Hepatic stellate cell (primary cell): Measurements from ENCODE around the gene MAP3K15.
"Not testable (repeated sequence)": the region's sequence is repeated elsewhere in the genome, so short reads cannot be mapped to it uniquely, and the experiment has no call there.

ENCODE experiments used
- DNase-seq: peaks from one replicate; pipeline ENCODE4 v3.0.0; 2011; ENCODE audit warnings: low spot score

The MAP3K15 gene

DNA sequence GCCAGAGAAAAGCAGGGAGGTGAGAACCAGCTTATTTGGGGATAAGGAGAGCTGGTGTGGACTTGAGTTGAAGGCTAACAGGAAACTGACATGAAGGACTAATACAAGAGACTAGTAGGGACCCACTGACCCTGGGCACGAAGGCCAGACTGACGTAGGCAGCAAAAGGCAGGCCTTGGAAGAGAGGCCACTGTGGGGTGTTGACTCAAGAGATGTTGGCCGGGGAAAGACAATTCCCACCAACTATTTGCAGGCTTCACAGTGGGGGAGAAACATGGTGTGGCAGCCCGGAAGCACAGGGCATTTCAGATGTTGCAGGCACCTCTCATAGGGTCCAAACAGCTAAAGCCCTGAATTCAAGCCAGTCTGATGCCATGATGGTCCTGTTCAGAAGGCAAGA lies 24.4 kb upstream of the MAP3K15 start:
- DNase-seq, result no peak

DNA sequence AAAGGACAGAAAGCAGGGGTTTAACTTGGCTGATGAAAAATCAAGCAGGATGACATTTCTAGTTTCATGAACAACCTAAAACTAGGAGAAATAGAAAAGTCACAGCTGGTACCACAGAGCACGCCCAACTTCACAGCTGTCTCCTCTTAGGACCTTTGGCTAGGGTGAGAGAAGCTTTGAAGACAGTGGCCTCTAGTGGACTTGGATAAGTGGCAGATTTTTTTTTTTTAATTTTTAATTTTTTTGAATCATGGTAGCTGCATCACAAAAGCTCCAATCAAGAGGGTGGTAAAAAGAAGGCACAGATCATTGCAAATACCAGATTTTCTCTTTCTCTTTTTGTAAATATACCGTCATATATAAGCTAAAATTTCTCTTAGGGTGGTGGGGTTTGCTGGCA lies 20.2 kb upstream of the MAP3K15 start:
- DNase-seq, result peak; percentile 46

DNA sequence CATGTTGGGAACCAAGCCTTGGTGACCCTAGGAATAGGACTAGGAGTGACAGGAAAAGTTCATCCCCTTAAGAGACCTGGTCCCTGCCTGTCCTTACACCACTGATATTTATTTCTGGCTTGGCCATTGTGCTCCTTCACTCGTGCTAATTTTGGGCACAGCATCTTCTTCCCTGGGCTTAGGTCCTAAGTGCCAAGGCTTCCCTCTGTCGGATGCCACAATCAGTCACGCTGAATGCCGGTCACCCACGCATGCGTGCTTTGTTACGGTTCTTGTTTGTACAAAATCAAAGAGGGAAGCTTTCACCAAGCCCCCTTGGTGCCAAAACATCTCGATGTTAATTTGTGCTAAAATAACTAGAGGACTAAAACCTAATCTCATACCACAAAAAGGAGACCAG lies 17.4 kb upstream of the MAP3K15 start:
- DNase-seq, result no peak

DNA sequence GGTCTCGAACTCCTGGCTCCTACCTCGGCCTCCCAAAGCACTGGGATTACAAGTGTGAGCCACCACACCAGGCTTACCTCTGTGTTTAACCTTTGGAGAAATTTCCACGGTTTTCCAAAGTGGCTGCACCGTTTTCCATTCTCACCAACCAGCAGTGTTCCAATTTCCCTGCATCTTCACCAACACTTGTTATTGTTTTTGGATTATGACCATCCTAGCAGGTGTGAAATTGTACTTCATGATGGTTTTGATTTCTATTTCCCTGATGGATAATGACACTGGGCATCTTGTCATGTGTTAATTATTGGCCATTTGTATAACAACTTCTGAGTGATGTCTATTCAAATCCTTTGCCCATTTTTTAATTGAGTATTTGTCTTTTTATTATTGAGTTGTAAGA lies 2.7 kb upstream of the MAP3K15 start:
- no peak for DNase-seq

DNA sequence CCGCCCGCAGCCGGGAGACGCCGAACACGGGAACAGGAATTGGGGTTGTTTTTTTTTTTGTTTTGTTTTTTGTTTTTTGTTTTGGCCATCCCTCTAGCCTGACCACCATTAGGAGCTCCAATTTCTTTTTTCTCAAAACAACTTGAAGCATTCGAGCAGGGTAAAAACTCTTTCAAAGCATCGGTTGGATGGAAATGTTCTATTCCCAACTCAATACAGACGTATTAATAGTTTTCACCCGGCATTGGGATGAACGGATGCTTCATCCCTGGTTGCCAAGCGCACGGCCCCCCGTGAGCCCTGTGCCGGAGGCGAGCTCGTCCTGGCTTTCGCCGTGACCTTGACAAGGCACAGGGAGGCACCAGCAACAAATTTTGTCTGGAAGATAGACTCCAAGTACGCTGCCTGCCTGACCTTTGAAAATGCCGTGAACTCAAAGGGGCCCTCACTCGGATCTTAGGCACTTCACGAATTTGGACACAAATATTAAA lies 352 bp upstream of the MAP3K15 start:
- no peak for DNase-seq

DNA sequence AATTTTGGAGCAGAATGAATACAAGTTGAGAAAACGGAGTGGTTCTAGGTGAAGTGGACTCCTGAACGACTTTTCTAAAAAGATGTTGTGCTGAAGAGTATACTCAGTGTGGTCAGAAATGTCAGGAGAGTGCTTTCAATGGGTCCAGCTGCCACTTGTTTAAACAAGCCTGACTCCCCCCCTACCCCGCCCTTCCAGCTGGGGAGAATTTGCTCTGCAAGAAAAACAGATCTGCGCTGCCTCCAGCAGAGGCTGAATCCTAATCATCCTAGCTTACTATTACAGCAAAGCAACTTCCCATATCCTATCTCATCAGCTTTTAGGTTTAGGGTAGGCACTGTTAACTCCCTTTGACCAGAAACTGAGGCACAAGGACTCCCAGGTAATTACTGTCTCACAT lies 1.9 kb downstream of the MAP3K15 start:
- DNase-seq, result no peak

DNA sequence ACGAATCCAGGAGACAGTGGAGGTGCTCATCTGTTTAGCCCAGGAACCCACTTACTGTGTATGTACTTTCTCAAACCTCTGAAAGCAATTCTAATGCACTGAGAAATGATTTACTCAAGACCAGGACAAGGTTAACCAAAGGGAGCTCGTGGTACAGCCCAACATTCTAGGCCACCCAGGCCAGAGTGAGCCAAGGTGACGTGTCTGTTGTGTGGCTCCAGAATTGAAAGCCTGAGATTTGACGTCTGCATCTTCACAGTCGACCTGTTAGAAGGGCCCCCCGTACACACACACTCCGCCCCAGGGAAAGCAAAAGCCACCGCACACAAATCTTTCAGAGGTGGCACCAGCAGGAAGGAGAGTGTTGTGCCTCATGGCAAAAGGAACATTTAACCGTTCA lies 2.3 kb downstream of the MAP3K15 start:
- DNase-seq, result no peak

DNA sequence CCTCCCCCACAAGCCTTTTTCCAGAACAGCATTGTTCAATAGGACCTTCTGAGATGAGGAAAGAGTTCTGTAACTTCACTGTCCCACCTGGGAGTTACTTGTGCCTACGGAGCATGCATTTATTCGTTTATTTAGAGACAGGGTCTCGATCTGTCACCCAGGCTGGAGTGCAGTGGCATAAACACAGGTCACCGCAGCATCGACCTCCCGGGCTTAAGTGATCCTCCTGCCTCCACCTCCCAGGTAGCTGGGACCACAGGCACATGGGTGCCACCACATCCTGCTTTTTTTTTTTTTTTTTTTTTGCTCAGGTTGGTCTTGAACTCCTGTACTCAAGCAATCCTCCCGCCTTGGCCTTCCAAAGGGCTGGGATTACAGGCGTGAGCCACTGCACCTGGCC lies 2.9 kb downstream of the MAP3K15 start:
- no peak for DNase-seq

DNA sequence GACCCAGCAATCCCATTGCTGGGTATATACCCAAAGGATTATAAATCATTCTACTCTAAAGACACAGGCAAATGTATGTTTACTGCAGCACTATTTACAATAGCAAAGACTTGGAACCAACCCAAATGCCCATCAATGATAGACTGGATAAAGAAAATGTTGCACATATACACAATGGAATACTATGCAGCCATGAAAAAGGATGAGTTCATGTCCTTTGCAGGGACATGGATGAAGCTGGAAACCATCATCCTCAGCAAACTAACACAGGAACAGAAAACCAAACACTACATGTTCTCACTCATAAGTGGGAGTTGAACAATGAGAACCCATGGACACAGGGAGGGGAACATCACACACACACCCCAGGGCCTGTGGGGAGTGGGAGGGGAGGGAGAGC lies 3.5 kb downstream of the MAP3K15 start:
- not testable (repeated sequence) for DNase-seq

DNA sequence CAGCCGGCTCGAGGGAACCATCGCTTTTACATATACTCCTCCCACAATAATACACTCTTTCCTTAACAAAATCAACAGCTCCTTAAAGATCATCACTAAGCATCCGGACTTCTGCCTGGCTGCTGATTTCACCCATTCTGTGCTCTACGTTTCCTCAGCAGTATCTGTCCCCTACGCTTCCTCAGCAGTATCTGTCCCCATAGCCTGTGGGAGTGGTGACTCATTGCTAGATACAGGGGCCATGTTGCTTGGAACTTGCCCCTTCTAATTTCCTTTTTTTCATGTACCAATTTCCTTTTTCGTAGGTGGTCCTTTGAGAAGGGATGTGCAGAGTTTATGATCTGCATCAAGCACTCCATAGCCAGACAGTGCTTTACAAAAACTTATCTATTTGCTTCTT lies 18.6 kb downstream of the MAP3K15 start:
- DNase-seq, result no peak

DNA sequence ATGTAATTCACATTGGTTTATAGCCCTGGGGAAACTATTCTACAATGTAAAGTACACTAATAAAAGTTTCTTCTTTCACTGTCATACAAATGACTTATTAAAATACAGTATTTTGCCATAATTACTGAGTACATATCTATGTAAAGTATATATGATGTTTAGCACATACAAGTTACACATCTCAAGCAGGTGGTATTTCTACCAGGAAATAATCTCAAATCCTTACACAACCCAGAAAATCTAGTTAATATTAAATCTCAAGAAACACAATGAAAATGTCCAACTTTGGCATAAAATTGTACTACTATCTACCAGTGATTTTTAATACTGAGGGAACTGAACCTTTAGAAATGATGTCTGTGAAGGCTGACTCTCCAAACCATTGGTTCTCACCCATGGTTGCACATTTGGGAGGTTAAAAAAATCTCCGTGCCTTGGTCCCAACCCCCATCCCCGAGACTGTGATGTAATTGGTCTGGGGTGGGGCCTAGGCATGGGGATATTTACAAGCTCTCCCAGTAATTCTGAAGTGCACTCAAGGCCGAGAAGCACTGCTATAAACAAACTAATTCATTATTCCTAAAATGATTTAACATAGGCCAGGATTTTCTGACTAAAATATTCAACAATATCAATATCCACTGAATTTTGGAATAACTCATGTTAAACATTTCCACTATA lies 27.6 kb downstream of the MAP3K15 start:
- DNase-seq, result no peak

DNA sequence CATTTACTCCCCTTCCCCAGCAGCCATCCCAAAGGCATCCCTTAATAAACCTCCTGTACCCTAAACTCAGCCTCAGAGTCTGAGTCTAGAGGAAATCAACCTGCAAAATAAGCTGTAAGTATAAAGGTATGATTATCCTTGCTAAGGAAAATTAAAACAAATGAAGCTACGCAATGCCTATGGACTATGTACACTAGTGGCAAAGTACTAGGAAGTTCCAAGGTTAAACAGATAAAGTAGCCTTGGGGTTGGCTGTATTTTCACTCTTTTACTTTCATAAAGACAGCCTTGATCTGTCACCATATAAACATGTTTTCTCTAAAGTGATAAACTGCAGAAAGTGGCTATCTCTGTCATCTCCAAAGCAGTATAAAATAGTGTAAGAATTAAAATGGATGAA lies 35.9 kb downstream of the MAP3K15 start:
- DNase-seq, result no peak

DNA sequence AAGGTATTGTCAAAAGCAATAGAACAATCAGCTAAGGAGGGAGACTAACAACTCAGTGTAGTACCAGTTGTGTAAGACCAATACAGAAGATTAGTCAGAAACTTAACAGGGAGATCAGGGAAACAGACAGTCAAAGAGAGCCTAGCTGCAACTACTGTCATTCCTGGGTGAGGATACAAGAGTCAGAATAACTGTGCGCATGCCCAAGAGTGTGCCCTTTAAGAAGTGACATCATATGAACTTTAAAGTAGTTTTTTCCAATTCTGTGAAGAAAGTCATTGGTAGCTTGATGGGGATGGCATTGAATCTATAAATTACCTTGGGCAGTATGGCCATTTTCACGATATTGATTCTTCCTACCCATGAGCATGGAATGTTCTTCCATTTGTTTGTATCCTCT lies 46.9 kb downstream of the MAP3K15 start:
- DNase-seq, result not testable (repeated sequence)

DNA sequence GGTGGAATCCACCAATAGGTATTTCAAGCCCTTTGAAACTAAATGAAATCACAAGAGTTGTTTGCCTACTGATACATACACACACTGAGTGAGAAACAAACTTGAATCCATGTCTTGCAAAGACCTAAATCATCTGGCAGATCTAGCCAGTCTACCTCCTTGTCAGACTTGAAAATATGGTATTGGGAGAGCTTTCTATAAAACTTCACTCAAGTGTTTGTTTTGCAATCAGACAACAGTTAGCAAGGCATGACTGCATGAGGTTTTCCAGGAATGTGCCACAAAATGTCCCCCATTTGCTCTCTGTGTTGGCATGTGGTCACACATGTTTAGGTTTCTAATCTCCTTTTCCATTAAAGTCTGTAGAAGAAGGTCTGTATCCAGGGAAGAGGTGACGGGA lies 52.4 kb downstream of the MAP3K15 start:
- no peak for DNase-seq

DNA sequence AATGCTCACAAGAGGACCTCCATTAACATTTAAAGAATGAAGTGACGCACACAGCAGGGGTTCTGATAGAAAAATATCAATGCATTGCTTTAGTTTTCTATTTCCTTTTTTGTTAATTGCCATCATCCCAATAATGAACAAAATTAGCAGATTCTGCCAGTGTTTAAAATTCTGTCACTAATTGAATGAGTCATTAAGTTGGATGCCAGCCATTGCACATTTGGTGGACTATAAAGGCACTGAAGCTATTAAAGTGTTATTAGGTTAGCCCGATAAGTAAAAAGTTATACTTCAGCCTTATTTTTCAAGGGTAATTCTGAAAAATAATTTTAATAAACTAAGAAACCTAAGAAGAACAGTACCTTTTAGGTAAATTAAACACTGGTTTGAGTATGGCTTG lies 53.1 kb downstream of the MAP3K15 start:
- no peak for DNase-seq

DNA sequence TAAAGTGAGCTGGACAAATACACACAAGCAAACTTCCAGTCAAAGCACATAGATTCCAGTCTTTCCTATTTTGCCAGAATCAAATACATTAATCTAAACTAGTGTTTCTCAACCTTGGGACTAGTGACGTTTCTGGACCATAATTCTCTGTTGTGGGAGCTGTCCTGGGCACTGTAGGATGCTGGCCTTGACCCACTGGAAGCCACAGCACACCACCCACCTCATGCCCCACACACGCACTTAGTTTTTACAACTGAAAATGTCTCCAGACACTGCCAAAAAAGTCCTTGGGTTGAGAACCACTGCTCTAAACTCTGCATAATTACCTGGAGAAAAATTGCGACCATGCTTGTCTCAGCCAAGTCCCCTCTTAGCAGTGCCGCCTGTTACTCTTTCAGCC lies 57.6 kb downstream of the MAP3K15 start:
- DNase-seq, result no peak

DNA sequence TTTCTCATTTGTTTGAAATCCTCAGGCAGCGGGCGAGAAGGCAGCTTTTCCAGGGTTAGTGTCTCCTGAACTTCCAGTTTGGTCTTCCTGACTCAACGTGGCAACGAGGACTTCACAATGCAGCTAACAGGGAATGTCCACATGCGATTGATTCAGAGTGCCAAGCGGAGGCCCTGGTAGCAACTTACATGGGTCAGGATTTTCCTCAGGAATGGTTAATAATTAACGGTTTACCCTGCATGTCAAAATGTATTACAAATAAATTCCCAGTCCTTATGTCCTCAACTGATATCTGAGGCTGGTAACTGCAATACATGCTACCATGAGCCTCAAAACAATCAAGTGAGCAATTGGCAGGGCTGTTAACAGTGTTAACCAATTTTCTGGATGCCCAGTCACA lies 67.2 kb downstream of the MAP3K15 start:
- no peak for DNase-seq

DNA sequence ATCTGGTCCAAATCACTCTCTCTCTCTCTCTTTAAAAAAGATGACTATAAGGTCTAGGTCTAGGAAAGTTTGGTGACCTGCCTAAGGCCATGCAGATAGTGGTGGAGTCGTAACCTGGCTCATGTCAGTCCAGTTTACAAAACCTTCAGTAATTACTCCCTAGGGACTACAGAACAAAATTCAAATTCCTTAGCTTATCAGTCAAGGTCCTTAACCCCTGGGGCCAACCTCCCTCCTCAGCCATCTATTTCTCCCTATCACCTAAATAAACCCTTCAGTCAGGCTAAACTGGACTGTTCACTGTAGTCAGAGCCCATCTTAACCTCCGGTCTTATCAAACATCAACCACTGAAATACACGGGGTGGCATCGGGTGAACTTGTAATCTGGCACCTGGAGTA lies 68.9 kb downstream of the MAP3K15 start:
- DNase-seq, result no peak

DNA sequence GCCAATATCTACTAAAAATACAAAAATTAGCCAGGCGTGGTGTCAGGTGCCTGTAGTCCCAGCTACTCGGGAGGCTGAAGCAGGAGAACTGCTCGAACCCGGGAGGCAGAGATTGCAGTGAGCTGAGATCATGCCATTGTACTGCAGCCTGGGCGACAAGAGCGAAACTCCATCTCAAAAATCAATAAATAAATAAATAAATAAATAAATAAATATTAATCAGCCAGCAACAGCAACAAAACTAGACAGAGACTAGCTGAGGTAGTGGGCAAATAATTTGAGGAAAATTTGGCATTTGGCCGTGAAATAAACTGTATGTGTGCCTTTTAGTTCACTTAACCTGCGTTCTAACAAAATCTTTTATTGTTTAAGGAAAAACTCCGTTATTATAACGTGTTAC lies 69.5 kb downstream of the MAP3K15 start:
- not testable (repeated sequence) for DNase-seq

DNA sequence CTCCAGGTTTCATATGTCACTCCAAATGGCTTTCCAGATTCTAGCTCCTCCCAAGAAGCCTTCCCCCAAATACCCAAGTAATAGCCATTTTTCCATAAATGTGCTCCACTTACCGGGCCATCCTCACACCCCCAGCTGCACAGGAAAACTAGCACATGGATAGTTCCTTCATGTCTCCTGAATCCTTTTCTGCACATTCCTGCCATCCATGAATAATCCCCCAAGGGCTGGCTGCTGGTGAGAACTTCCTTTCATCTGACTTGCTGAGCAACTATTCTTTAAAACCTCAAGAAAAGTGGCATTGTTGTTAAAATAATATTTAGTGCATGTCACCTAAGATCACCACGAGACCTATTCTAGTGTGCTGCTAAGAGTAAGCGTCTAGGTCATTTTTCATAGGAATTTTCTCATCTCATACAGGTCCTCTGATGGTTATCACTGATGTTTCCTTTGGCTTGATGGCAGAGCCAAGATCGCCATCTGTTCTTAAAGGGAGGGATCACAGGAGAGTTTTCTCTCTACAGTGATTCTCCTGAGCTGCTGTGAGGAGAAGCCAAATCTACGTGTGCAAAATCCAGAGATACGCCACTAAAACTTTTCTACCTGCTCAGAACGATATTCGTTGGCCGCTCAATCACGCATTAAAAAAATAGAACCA lies 71.3 kb downstream of the MAP3K15 start:
- no peak for DNase-seq

DNA sequence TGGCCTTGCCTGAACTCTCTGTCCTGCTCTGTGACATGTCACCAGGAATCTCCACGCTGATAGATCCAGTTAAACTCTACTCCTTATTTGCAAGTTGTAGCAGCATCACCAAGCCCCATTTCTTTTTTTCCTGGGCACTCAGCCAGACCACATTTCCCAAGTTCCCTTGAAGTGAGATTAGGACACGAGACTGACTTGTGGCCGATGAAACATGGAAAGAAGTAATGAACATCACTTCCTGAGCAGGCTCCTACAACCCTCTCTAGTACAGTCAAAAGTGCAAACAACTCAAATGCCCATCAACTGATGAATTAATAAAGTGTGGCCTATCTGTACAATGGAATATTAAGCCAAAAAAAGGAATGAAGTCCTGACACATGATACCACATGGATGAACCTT lies 74.6 kb downstream of the MAP3K15 start:
- no peak for DNase-seq

DNA sequence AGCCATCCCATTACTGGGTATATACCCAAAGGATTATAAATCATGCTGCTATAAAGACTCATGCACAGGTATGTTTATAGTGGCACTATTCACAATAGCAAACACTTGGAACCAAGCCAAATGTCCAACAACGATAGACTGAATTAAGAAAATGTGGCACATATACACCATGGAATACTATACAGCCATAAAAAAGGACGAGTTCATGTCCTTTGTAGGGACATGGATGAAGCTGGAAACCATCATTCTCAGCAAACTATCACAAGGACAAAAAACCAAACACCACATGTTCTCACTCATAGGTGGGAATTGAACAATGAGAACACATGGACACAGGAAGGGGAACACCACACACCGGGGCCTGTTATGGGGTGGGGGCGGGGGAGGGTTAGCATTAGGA lies 92.6 kb downstream of the MAP3K15 start:
- not testable (repeated sequence) for DNase-seq

DNA sequence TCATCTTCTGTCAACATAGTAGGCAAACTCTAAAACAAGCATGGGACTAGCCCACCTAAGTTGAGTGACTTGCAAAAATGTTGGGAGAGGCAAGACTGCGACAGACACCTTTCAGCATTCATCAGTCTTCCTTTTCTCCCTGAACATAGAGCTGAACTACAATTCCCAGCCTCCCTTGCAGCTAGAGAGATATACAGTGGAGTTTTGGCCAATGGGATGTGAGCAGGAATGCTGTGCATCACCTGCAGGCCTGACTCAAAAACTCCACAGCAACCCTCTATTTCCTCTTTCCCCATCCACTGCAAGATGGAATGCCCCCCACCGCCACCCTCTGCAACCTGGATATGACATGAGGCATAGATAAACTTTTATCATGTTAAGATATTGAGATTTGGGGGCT lies 105.0 kb downstream of the MAP3K15 start:
- no peak for DNase-seq

DNA sequence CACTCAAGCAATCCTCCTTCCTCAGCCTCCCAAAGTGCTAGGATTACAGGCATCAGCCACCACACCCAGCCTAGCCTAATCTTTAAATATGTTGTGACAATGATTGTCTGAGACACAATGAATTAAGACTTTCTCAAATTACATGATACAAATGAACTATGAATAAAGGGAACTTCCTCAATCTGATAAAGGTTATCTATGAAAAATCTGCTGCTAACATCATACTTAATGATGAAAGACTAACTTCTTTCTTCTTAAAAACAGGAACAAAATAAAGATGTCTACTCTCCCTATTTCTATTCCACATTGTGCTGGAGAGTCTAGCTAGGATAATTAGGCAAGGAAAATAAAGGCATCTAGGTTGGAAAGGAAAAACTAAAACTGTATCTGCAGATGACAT lies 111.6 kb downstream of the MAP3K15 start:
- no peak for DNase-seq
